Brain microvascular endothelial cell (primary cell): Measurements from ENCODE around the gene SPTSSA.

Experiments
- DNase-seq: peaks from one replicate; pipeline ENCODE4 v3.0.0-alpha.2; 2020
- H3K27ac ChIP-seq: fragments of 250-450 bp; sonication (Bioruptor Pico); 2 replicates; pipeline ENCODE4 v1.5.1; 2020; ENCODE audit warnings: mild to moderate bottlenecking, moderate library complexity
- H3K27me3 ChIP-seq: fragments of 250-450 bp; sonication (Bioruptor Pico); replicated peaks from 2 replicates; pipeline ENCODE4 v1.5.1; 2020; ENCODE audit warnings: mild to moderate bottlenecking
- H3K36me3 ChIP-seq: fragments of 250-450 bp; sonication (Bioruptor Pico); replicated peaks from 2 replicates; pipeline ENCODE4 v1.5.1; 2020; ENCODE audit warnings: mild to moderate bottlenecking
- H3K4me3 ChIP-seq: 2 replicates; pipeline ENCODE4 v1.5.1; 2011; ENCODE audit warnings: low read depth, mild to moderate bottlenecking, control low read depth, low read length, moderate library complexity
- in situ Hi-C: cut with HindIII; loops from 2 replicates; pipeline ENCODE4 v1.10.0; 2017; ENCODE audit warnings: low sequenced_read_pairs, low pct_ligation_motif_present
- TF ChIP-seq, protein P1 (sequence below): IDR thresholded peaks from 2 replicates; pipeline ENCODE4 v1.5.1; 2011; ENCODE audit warnings: low read depth, mild to moderate bottlenecking, moderate library complexity, low read length, control low read depth, inconsistent platforms; ENCODE audit errors: missing control alignments

The SPTSSA gene

DNA sequence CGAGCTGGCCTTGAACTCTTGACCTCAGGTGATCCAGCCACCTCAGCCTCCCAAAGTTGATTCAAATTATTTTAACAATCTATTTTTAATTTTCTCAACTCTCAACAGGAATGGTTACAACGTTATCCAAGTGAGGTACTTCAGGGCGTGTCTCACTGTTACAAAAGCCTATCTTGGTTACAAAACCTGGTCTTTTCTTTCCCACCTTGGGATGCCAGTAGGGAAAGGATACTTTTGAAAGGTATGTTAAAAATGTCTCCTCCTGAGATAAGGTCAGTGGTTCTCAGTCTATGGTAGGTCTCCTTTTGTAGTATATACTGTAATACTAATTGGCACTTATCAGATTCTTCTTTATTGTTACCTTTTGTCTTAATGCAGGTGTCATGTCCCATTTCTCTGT, 4.9 kb downstream of the SPTSSA start:
- no peaks in the 10 kb centered on the region for H3K27me3 ChIP-seq
- no peak overlapping the region for H3K27ac ChIP-seq
- H3K4me3 ChIP-seq = no peak overlapping the region
- TF ChIP-seq, protein P1, sequence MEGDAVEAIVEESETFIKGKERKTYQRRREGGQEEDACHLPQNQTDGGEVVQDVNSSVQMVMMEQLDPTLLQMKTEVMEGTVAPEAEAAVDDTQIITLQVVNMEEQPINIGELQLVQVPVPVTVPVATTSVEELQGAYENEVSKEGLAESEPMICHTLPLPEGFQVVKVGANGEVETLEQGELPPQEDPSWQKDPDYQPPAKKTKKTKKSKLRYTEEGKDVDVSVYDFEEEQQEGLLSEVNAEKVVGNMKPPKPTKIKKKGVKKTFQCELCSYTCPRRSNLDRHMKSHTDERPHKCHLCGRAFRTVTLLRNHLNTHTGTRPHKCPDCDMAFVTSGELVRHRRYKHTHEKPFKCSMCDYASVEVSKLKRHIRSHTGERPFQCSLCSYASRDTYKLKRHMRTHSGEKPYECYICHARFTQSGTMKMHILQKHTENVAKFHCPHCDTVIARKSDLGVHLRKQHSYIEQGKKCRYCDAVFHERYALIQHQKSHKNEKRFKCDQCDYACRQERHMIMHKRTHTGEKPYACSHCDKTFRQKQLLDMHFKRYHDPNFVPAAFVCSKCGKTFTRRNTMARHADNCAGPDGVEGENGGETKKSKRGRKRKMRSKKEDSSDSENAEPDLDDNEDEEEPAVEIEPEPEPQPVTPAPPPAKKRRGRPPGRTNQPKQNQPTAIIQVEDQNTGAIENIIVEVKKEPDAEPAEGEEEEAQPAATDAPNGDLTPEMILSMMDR = no peak
- no peak for DNase-seq
- peaks cover 9% of the 10 kb centered on the region for H3K36me3 ChIP-seq
- in situ Hi-C loops = no loop called here

DNA sequence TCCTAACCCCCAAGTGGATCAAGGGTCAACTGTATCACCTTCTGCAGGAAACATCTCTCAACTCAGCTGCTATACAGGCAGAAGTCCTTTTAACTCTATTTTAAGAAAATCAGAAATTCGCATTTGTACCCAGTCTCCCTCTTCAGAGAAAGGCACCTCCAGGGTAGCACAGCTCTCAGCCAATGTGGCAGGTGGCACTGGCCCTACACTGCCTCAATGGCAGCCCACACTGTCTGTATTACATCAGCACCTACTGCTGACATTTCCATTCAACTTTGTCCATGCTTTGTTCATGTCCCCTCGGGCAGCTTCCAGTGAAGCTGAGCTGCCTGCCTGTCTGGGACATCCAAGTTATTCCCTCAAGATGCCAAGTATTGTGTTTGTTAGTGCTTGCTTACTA, 8.8 kb downstream of the SPTSSA start:
- H3K36me3 ChIP-seq = peaks cover 13% of the 10 kb centered on the region
- no peak for DNase-seq
- in situ Hi-C loops = no loop called here
- no peaks in the 10 kb centered on the region for H3K27me3 ChIP-seq
- TF ChIP-seq, protein P1 = no peak
- no peak overlapping the region for H3K4me3 ChIP-seq
- no peak overlapping the region for H3K27ac ChIP-seq

DNA sequence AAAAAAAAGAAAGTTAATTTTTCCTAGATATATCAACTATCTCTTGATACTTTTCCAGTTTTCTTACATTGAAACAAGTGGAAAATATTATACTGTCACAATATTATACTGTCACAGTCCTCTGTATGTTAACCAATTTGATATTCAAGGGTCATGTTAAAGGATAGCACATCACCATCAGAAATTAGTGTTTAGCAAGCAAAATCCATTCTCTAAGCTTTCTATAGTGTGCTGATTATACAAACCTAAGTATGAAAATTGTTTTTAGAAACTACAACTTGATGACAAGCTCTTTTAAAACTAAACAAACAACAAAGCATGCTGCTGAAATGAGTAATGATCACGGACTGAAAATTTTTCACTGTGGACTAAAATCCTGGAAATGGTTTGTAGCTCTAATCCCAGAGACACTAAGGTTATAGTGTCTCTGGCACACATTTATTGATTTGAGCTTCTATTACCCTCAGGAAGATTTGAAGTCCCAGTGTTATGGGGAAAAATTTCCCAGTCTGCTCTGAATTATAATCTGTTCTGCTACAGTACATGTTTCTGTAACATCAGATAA, 9.7 kb downstream of the SPTSSA start:
- Histone ChIP-seq H3K27ac (no peak overlapping the region), H3K27me3 (no peaks in the 10 kb centered on the region), H3K4me3 (no peak overlapping the region), H3K36me3 (peaks cover 13% of the 10 kb centered on the region)
- TF ChIP-seq, protein P1 = no peak
- in situ Hi-C loops = no loop called here
- no peak for DNase-seq

DNA sequence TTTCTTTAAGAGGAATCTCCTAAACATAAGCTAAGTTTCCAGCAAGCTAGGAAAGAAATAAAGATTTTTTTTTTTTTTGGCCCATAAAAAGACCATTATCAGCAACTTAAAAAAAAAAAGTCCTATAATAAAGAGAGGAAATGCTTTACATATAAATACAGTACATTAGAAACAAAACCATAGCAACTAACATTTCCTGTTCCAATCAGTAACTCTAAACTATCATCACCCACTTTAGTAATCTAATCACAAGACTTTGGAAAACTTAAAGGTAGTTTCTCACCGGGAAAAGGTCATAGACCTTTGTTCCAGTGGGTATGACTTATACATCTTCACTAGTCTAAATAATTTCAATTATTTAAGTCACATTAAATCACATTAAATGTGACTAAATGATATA, 11.1 kb downstream of the SPTSSA start:
- Histone ChIP-seq H3K4me3 (no peak overlapping the region), H3K36me3 (peaks cover 13% of the 10 kb centered on the region), H3K27ac (no peak overlapping the region), H3K27me3 (no peaks in the 10 kb centered on the region)
- no peak for DNase-seq
- TF ChIP-seq, protein P1 = no peak
- in situ Hi-C loops = no loop called here

DNA sequence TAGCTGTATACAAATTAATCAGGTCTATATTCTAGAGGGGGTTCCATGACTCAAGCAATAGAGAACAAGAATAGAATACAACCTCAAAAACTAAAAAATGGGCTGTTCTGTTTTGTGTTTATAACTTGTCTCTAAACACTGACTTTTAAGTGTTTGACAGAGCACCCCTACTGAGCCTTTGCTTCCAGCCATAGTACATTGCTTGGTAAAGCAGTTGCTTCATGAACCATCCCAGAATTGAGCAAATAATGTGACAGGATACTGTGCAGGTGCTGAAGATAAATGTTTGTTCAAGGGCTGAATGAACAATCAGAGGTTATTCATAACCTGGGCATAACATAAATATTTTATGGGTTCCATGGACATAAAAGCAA, 11.5 kb downstream of the SPTSSA start:
- no peak for DNase-seq
- TF ChIP-seq, protein P1 = no peak
- H3K27me3 ChIP-seq = no peaks in the 10 kb centered on the region
- no peak overlapping the region for H3K27ac ChIP-seq
- H3K4me3 ChIP-seq = no peak overlapping the region
- in situ Hi-C loops = no loop called here
- H3K36me3 ChIP-seq = peaks cover 8% of the 10 kb centered on the region
